Neural progenitor cell (in vitro differentiated cells): ENCODE results near the gene DMAP1. TPM values are rescaled to one million over a fixed set of nuclear protein-coding genes. Genes with fewer than 3 reads are reported as not detected.

Source experiments
- DNase-seq: peaks from one replicate; pipeline ENCODE4 v3.0.0-alpha.2; 2016; ENCODE audit warnings: low spot score
- H2AFZ ChIP-seq: fragments of 200-600 bp; sonication (generic); replicated peaks from 2 replicates; pipeline ENCODE4 v1.6.1; 2016; ENCODE audit warnings: antibody characterized with exemption
- H3F3A ChIP-seq: fragments of 200-600 bp; sonication (generic); 2 replicates; pipeline ENCODE4 v1.6.1; 2016; ENCODE audit warnings: antibody characterized with exemption, low read depth
- H3K27ac ChIP-seq: fragments of 200-600 bp; sonication (generic); 2 replicates; pipeline ENCODE4 v1.5.1; 2016; ENCODE audit warnings: mild to moderate bottlenecking
- H3K27me3 ChIP-seq: fragments of 200-600 bp; sonication (generic); 2 replicates; pipeline ENCODE4 v1.6.1; 2016; ENCODE audit warnings: mild to moderate bottlenecking, moderate library complexity
- H3K36me3 ChIP-seq: fragments of 200-600 bp; sonication (generic); 2 replicates; pipeline ENCODE4 v1.5.1; 2016
- H3K4me1 ChIP-seq: fragments of 200-600 bp; sonication (generic); 2 replicates; pipeline ENCODE4 v1.6.1; 2016; ENCODE audit warnings: mixed run types
- H3K4me2 ChIP-seq: fragments of 200-600 bp; sonication (generic); 2 replicates; pipeline ENCODE4 v1.6.1; 2016
- H3K4me3 ChIP-seq: fragments of 200-600 bp; sonication (generic); 2 replicates; pipeline ENCODE4 v1.5.1; 2016
- H3K79me2 ChIP-seq: fragments of 200-600 bp; sonication (generic); 2 replicates; pipeline ENCODE4 v1.6.1; 2016; ENCODE audit warnings: low read depth
- H3K9ac ChIP-seq: fragments of 200-600 bp; sonication (generic); 2 replicates; pipeline ENCODE4 v1.6.1; 2016
- H3K9me3 ChIP-seq: fragments of 200-600 bp; sonication (generic); 2 replicates; pipeline ENCODE4 v1.5.1; 2016; ENCODE audit warnings: low read depth
- H4K20me1 ChIP-seq: fragments of 200-600 bp; sonication (generic); 2 replicates; pipeline ENCODE4 v1.6.1; 2016; ENCODE audit warnings: low read depth
- H3K27ac Mint-ChIP-seq: 3 replicates; pipeline ENCODE4 v1.8.0; 2021; ENCODE audit warnings: mixed read lengths
- H3K27me3 Mint-ChIP-seq: 2 replicates; pipeline ENCODE4 v1.8.0; 2022; ENCODE audit warnings: low read depth, mild to moderate bottlenecking, inconsistent platforms, moderate library complexity, mixed read lengths; ENCODE audit not compliant: insufficient read depth
- H3K36me3 Mint-ChIP-seq: 3 replicates; pipeline ENCODE4 v1.8.0; 2021; ENCODE audit warnings: mixed read lengths
- H3K4me1 Mint-ChIP-seq: 3 replicates; pipeline ENCODE4 v1.8.0; 2021; ENCODE audit warnings: mixed read lengths
- H3K4me3 Mint-ChIP-seq: 3 replicates; pipeline ENCODE4 v1.8.0; 2021; ENCODE audit warnings: mild to moderate bottlenecking, moderate library complexity, mixed read lengths
- H3K9me3 Mint-ChIP-seq: 3 replicates; pipeline ENCODE4 v1.8.0; 2020; ENCODE audit warnings: mixed read lengths
- CTCF ChIP-seq: fragments of 200-600 bp; sonication (generic); IDR thresholded peaks from 2 replicates; pipeline ENCODE4 v1.5.1; 2017; ENCODE audit warnings: antibody characterized with exemption, mild to moderate bottlenecking
- EZH2 ChIP-seq: fragments of 200-600 bp; sonication (generic); IDR thresholded peaks from 2 replicates; pipeline ENCODE4 v1.6.1; 2017; ENCODE audit warnings: antibody characterized with exemption, mild to moderate bottlenecking, moderate library complexity
- EZH2phosphoT487 ChIP-seq: fragments of 200-600 bp; sonication (generic); IDR thresholded peaks from 2 replicates; pipeline ENCODE4 v1.6.1; 2017; ENCODE audit warnings: antibody characterized with exemption
- total RNA-seq: library from RNA; depleted of rRNA; stranded (reverse); fragments of >200 nt; gene quantifications from 2 replicates; pipeline ENCODE4 v1.2.3, GENCODE V29; 2015; ENCODE audit warnings: low replicate concordance

DMAP1 gene
- total RNA-seq, 1 donor from 2014 or later: 22.3 TPM

GRCh38 chr1:44220755-44221154 is 7.5 kb downstream of the DMAP1 start:
- TF ChIP-seq EZH2: no peak
- no peak for TF ChIP-seq EZH2phosphoT487
- TF ChIP-seq CTCF: no peak
- no peaks in the 10 kb centered on the region for H3K27me3 ChIP-seq
- H3K79me2 ChIP-seq: no peaks in the 10 kb centered on the region
- DNase-seq: no peak
- no peaks in the 10 kb centered on the region for H3K4me1 ChIP-seq
- no peaks in the 10 kb centered on the region for H3K27me3 Mint-ChIP-seq
- H3K4me2 ChIP-seq: no peak overlapping the region
- peaks cover 14% of the 10 kb centered on the region for H3F3A ChIP-seq
- H3K4me3 Mint-ChIP-seq: no peak overlapping the region
- H3K9me3 ChIP-seq: no peaks in the 10 kb centered on the region
- H2AFZ ChIP-seq: no peak overlapping the region
- no peaks in the 10 kb centered on the region for H4K20me1 ChIP-seq
- H3K36me3 Mint-ChIP-seq: peaks cover 22% of the 10 kb centered on the region
- no peak overlapping the region for H3K4me3 ChIP-seq
- H3K4me1 Mint-ChIP-seq: no peaks in the 10 kb centered on the region
- H3K9me3 Mint-ChIP-seq: peaks cover 5% of the 10 kb centered on the region
- no peaks in the 10 kb centered on the region for H3K36me3 ChIP-seq
- no peak overlapping the region for H3K9ac ChIP-seq
- no peak overlapping the region for H3K27ac Mint-ChIP-seq
- no peak overlapping the region for H3K27ac ChIP-seq

- no peaks in the 10 kb centered on the region for H3K9me3 ChIP-seq
- Mint-ChIP-seq H3K27ac (no peak overlapping the region), H3K27me3 (no peaks in the 10 kb centered on the region), H3K9me3 (peaks cover 12% of the 10 kb centered on the region), H3K36me3 (peaks cover 30% of the 10 kb centered on the region), H3K4me3 (no peak overlapping the region), H3K4me1 (no peaks in the 10 kb centered on the region)
- H3K9ac ChIP-seq: no peak overlapping the region
- H3K27me3 ChIP-seq: no peaks in the 10 kb centered on the region
- DNase-seq: no peak
- TF ChIP-seq EZH2 (no peak), EZH2phosphoT487 (no peak), CTCF (no peak)
- H2AFZ ChIP-seq: no peak overlapping the region
- no peaks in the 10 kb centered on the region for H3K4me1 ChIP-seq
- H3K4me2 ChIP-seq: no peak overlapping the region
- H3K4me3 ChIP-seq: no peak overlapping the region
- no peaks in the 10 kb centered on the region for H3K79me2 ChIP-seq
- peaks cover 12% of the 10 kb centered on the region for H3F3A ChIP-seq
- no peaks in the 10 kb centered on the region for H4K20me1 ChIP-seq
- no peak overlapping the region for H3K27ac ChIP-seq
- no peaks in the 10 kb centered on the region for H3K36me3 ChIP-seq
Measured at GRCh38 chr1:44221769-44222168, 8.5 kb downstream of the DMAP1 start.

- Histone ChIP-seq H3K9me3 (no peaks in the 10 kb centered on the region), H4K20me1 (no peaks in the 10 kb centered on the region), H3F3A (peaks cover 5% of the 10 kb centered on the region), H3K27me3 (no peaks in the 10 kb centered on the region), H2AFZ (no peak overlapping the region), H3K36me3 (no peaks in the 10 kb centered on the region), H3K4me2 (no peak overlapping the region), H3K27ac (no peak overlapping the region), H3K79me2 (no peaks in the 10 kb centered on the region), H3K9ac (no peak overlapping the region), H3K4me1 (no peaks in the 10 kb centered on the region), H3K4me3 (no peak overlapping the region)
- no peak for DNase-seq
- TF ChIP-seq CTCF (no peak), EZH2 (no peak), EZH2phosphoT487 (no peak)
- H3K27ac Mint-ChIP-seq: no peak overlapping the region
- H3K27me3 Mint-ChIP-seq: no peaks in the 10 kb centered on the region
- peaks cover 16% of the 10 kb centered on the region for H3K9me3 Mint-ChIP-seq
- peaks cover 34% of the 10 kb centered on the region for H3K36me3 Mint-ChIP-seq
- H3K4me1 Mint-ChIP-seq: no peaks in the 10 kb centered on the region
- no peak overlapping the region for H3K4me3 Mint-ChIP-seq
Measured at GRCh38 chr1:44222397-44223186, 9.3 kb downstream of the DMAP1 start.
